GM18868 (cell line): ENCODE data around the gene ZNF750.

Source experiments
- ATAC-seq: cut with Tn5 transposase; IDR thresholded peaks from one replicate; pipeline ENCODE4 v1.9.1; 2021; ENCODE audit warnings: mild to moderate bottlenecking, moderate library complexity; ENCODE audit not compliant: unreplicated experiment

Gene ZNF750

GRCh38 chr17:82873521-82873920 is 33.7 kb upstream of the ZNF750 start:
- ATAC-seq = no peak

GRCh38 chr17:82872591-82873520 is 33.0 kb upstream of the ZNF750 start:
- no peak for ATAC-seq

GRCh38 chr17:82871776-82872561 is 32.1 kb upstream of the ZNF750 start:
- no peak for ATAC-seq

GRCh38 chr17:82871056-82871775 is 31.4 kb upstream of the ZNF750 start:
- peak; percentile 68 for ATAC-seq

- no peak for ATAC-seq
Observed at GRCh38 chr17:82870541-82870940, 30.7 kb upstream of the ZNF750 start.

GRCh38 chr17:82870091-82870491 is 30.3 kb upstream of the ZNF750 start:
- no peak for ATAC-seq

GRCh38 chr17:82869536-82869935 is 29.7 kb upstream of the ZNF750 start:
- no peak for ATAC-seq

- ATAC-seq = no peak
Observed at GRCh38 chr17:82868715-82869131, 28.9 kb upstream of the ZNF750 start.

- ATAC-seq = no peak
Observed at GRCh38 chr17:82867763-82868325, 28.0 kb upstream of the ZNF750 start.

GRCh38 chr17:82866590-82867191 is 26.9 kb upstream of the ZNF750 start:
- no peak for ATAC-seq

- no peak for ATAC-seq
Observed at GRCh38 chr17:82865774-82866395, 26.1 kb upstream of the ZNF750 start.

GRCh38 chr17:82865274-82865673 is 25.5 kb upstream of the ZNF750 start:
- ATAC-seq = no peak

- no peak for ATAC-seq
Observed at GRCh38 chr17:82864713-82865248, 25.0 kb upstream of the ZNF750 start.

- peak; percentile 69 for ATAC-seq
Observed at GRCh38 chr17:82863941-82864712, 24.3 kb upstream of the ZNF750 start.

GRCh38 chr17:82863383-82863940 is 23.6 kb upstream of the ZNF750 start:
- ATAC-seq = no peak

- ATAC-seq = no peak
Observed at GRCh38 chr17:82862737-82863382, 23.0 kb upstream of the ZNF750 start.

- no peak for ATAC-seq
Observed at GRCh38 chr17:82862191-82862590, 22.4 kb upstream of the ZNF750 start.

GRCh38 chr17:82861393-82861775 is 21.6 kb upstream of the ZNF750 start:
- no peak for ATAC-seq
